Measurements from ENCODE around the gene FAM184A. TPM values are rescaled to one million over a fixed set of nuclear protein-coding genes. Genes with fewer than 3 reads are reported as not detected.

FAM184A gene
- total RNA-seq, 1 donor from 2014 or later = 2.0 TPM

GRCh38 chr6:118985123-118985830, 93.2 kb downstream of the FAM184A start:
- TF ChIP-seq EZH2 (IDR thresholded peaks at IDR 0.05; ENCODE audit: insufficient read depth, low read length) (no peak), CTCF (IDR thresholded peaks at IDR 0.05; ENCODE audit: insufficient read depth, low read depth, low read length) (no peak)
- FAIRE-seq = no peak
- H3K4me3 Mint-ChIP-seq (ENCODE audit: unreplicated experiment) = no peak overlapping the region

GRCh38 chr6:118984342-118984741, 94.1 kb downstream of the FAM184A start:
- Mint-ChIP-seq H3K27ac (ENCODE audit: unreplicated experiment) (no peak overlapping the region), H3K4me1 (ENCODE audit: low read depth, unreplicated experiment) (no peaks in the 10 kb centered on the region), H3K9me3 (ENCODE audit: unreplicated experiment) (no peaks in the 10 kb centered on the region), H3K4me3 (ENCODE audit: unreplicated experiment) (no peak overlapping the region), H3K36me3 (ENCODE audit: low read depth, unreplicated experiment) (no peaks in the 10 kb centered on the region), H3K27me3 (ENCODE audit: low read depth, unreplicated experiment) (no peaks in the 10 kb centered on the region)
- H4K20me1 ChIP-seq (ENCODE audit: insufficient read depth, low read length) = no peaks in the 10 kb centered on the region
- DNase-seq (ENCODE audit: low read depth) = no peak
- no peaks in the 10 kb centered on the region for H3K9me3 ChIP-seq (ENCODE audit: insufficient read depth, low read depth, low read length)
- no peak for FAIRE-seq
- H3K79me2 ChIP-seq (ENCODE audit: insufficient read depth, low read length) = no peaks in the 10 kb centered on the region
- H3K27me3 ChIP-seq (ENCODE audit: insufficient read depth, low read length) = no peaks in the 10 kb centered on the region
- no peak overlapping the region for H2AFZ ChIP-seq (ENCODE audit: low read depth, low read length)
- no peak overlapping the region for H3K9ac ChIP-seq (ENCODE audit: low read length)
- no peak overlapping the region for H3K4me2 ChIP-seq (ENCODE audit: low read length)
- H3K4me3 ChIP-seq (ENCODE audit: insufficient read depth, low read depth, low read length) = no peak overlapping the region
- no peaks in the 10 kb centered on the region for H3K36me3 ChIP-seq (ENCODE audit: insufficient read depth, low read length)
- TF ChIP-seq EZH2 (IDR thresholded peaks at IDR 0.05; ENCODE audit: insufficient read depth, low read length) = no peak
- H3K27ac ChIP-seq (ENCODE audit: low read depth, low read length) = no peak overlapping the region
- H3K4me1 ChIP-seq (ENCODE audit: insufficient read depth, low read length) = no peaks in the 10 kb centered on the region

More at GRCh38 chr6:118985123-118985830, 93.2 kb downstream of the FAM184A start:
- H3K9me3 Mint-ChIP-seq (ENCODE audit: unreplicated experiment) = no peaks in the 10 kb centered on the region
- Histone ChIP-seq H3K9ac (ENCODE audit: low read length) (no peak overlapping the region), H3K27ac (ENCODE audit: low read depth, low read length) (no peak overlapping the region), H3K4me3 (ENCODE audit: insufficient read depth, low read depth, low read length) (no peak overlapping the region), H3K36me3 (ENCODE audit: insufficient read depth, low read length) (no peaks in the 10 kb centered on the region), H3K79me2 (ENCODE audit: insufficient read depth, low read length) (no peaks in the 10 kb centered on the region), H4K20me1 (ENCODE audit: insufficient read depth, low read length) (no peaks in the 10 kb centered on the region), H3K4me1 (ENCODE audit: insufficient read depth, low read length) (no peaks in the 10 kb centered on the region), H3K27me3 (ENCODE audit: insufficient read depth, low read length) (no peaks in the 10 kb centered on the region), H3K4me2 (ENCODE audit: low read length) (no peak overlapping the region), H2AFZ (ENCODE audit: low read depth, low read length) (no peak overlapping the region), H3K9me3 (ENCODE audit: insufficient read depth, low read depth, low read length) (no peaks in the 10 kb centered on the region)
- no peaks in the 10 kb centered on the region for H3K36me3 Mint-ChIP-seq (ENCODE audit: low read depth, unreplicated experiment)
- no peaks in the 10 kb centered on the region for H3K4me1 Mint-ChIP-seq (ENCODE audit: low read depth, unreplicated experiment)
- H3K27me3 Mint-ChIP-seq (ENCODE audit: low read depth, unreplicated experiment) = no peaks in the 10 kb centered on the region
- no peak overlapping the region for H3K27ac Mint-ChIP-seq (ENCODE audit: unreplicated experiment)
- DNase-seq (ENCODE audit: low read depth) = no peak

GRCh38 chr6:118982575-118982911, 95.9 kb downstream of the FAM184A start:
- no peak overlapping the region for H3K9ac ChIP-seq (ENCODE audit: low read length)
- TF ChIP-seq CTCF (IDR thresholded peaks at IDR 0.05; ENCODE audit: insufficient read depth, low read depth, low read length) = no peak
- TF ChIP-seq EZH2 (IDR thresholded peaks at IDR 0.05; ENCODE audit: insufficient read depth, low read length) = no peak
- DNase-seq (ENCODE audit: low read depth) (no peak), FAIRE-seq (no peak)
- no peaks in the 10 kb centered on the region for H3K27me3 Mint-ChIP-seq (ENCODE audit: low read depth, unreplicated experiment)
- no peaks in the 10 kb centered on the region for H3K9me3 ChIP-seq (ENCODE audit: insufficient read depth, low read depth, low read length)
- no peaks in the 10 kb centered on the region for H3K27me3 ChIP-seq (ENCODE audit: insufficient read depth, low read length)
- H3K36me3 Mint-ChIP-seq (ENCODE audit: low read depth, unreplicated experiment) = no peaks in the 10 kb centered on the region
- no peak overlapping the region for H3K27ac ChIP-seq (ENCODE audit: low read depth, low read length)
- H3K36me3 ChIP-seq (ENCODE audit: insufficient read depth, low read length) = no peaks in the 10 kb centered on the region
- H4K20me1 ChIP-seq (ENCODE audit: insufficient read depth, low read length) = no peaks in the 10 kb centered on the region
- no peaks in the 10 kb centered on the region for H3K9me3 Mint-ChIP-seq (ENCODE audit: unreplicated experiment)
- no peak overlapping the region for H2AFZ ChIP-seq (ENCODE audit: low read depth, low read length)
- no peaks in the 10 kb centered on the region for H3K4me1 ChIP-seq (ENCODE audit: insufficient read depth, low read length)
- no peak overlapping the region for H3K4me2 ChIP-seq (ENCODE audit: low read length)
- H3K4me3 Mint-ChIP-seq (ENCODE audit: unreplicated experiment) = no peak overlapping the region
- no peaks in the 10 kb centered on the region for H3K4me1 Mint-ChIP-seq (ENCODE audit: low read depth, unreplicated experiment)
- H3K4me3 ChIP-seq (ENCODE audit: insufficient read depth, low read depth, low read length) = no peak overlapping the region
- H3K27ac Mint-ChIP-seq (ENCODE audit: unreplicated experiment) = no peak overlapping the region
- H3K79me2 ChIP-seq (ENCODE audit: insufficient read depth, low read length) = no peaks in the 10 kb centered on the region

Data from astrocyte (in vitro differentiated cells and primary cell).